BLaER1 treated with 17β-estradiol and CSF1 and Interleukin-3, amounts not matched to agents 10 nM and 100 nM (cell line): ENCODE data around the gene PDZD8.

Experiments used
- H3K27ac ChIP-seq, 11 experiments: shearing (Covaris generic); formaldehyde crosslinking; 2 replicates each; pipeline ENCODE4 v1.8.1; 2022
- H3K27me3 ChIP-seq, 11 experiments: shearing (Covaris generic); formaldehyde crosslinking; 2 replicates each; pipeline ENCODE4 v1.8.1; 2022
- H3K36me3 ChIP-seq, 11 experiments: shearing (Covaris generic); formaldehyde crosslinking; 2 replicates each; pipeline ENCODE4 v1.8.1; 2022
- H3K4me1 ChIP-seq, 10 experiments: shearing (Covaris generic); formaldehyde crosslinking; 2 replicates each; pipeline ENCODE4 v1.8.1; 2022
- H3K4me2 ChIP-seq, 11 experiments: shearing (Covaris generic); formaldehyde crosslinking; 2 replicates each; pipeline ENCODE4 v1.8.1; 2022
- H3K4me3 ChIP-seq, 10 experiments: shearing (Covaris generic); formaldehyde crosslinking; 2 replicates each; pipeline ENCODE4 v1.8.1; 2022
- H3K9ac ChIP-seq, 11 experiments: shearing (Covaris generic); formaldehyde crosslinking; 2 replicates each; pipeline ENCODE4 v1.8.1; 2022
- H3K9me3 ChIP-seq, 11 experiments: shearing (Covaris generic); formaldehyde crosslinking; replicated peaks in 1 of 11; 2 replicates each; pipeline ENCODE4 v1.8.1; 2022
- H4K20me1 ChIP-seq, 11 experiments: shearing (Covaris generic); formaldehyde crosslinking; 2 replicates each; pipeline ENCODE4 v1.8.1; 2022
- Cebpa-rat ChIP-seq, 11 experiments: shearing (Covaris generic); IDR thresholded peaks; 2 replicates each; pipeline ENCODE4 v1.8.1; 2022

Gene PDZD8

GRCh38 chr10:117274509-117274908 lies 100.7 kb downstream of the PDZD8 start:
- Histone ChIP-seq H3K4me2 (no peak overlapping the region), H3K36me3 (peaks cover 0 to 12% (median 4%) of the 10 kb centered on the region in 11 experiments; a peak in 5 of 22 replicates), H3K9ac (no peak overlapping the region), H3K27me3 (no peaks in the 10 kb centered on the region), H3K27ac (no peak overlapping the region), H3K4me1 (no peaks in the 10 kb centered on the region), H3K9me3 (no peaks in the 10 kb centered on the region), H4K20me1 (no peaks in the 10 kb centered on the region), H3K4me3 (no peak overlapping the region)
- no peak for TF ChIP-seq Cebpa-rat (IDR thresholded peaks at IDR 0.05)

DNA sequence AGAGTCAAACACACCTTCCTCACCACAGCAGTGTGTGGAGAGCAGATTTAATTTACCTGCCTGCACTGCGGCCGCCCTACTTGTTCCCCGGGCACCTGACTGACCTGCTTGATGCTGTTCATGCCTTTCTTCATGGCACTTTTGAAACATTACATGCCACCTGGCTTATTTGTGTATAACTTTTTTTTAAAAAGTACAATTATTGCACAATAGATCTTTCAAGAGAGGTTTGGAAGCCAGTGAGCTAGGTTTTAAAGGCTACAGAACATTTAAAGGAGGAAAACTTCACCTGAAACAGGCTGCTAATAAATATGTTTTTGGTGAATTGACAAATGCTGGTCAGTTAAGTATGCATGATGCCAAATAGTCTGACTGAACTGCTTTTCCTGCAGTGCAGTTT lies 101.3 kb downstream of the PDZD8 start:
- Histone ChIP-seq H3K4me1 (no peaks in the 10 kb centered on the region), H3K9me3 (no peaks in the 10 kb centered on the region), H3K4me2 (no peak overlapping the region), H3K36me3 (peaks cover 0 to 11% (median 4%) of the 10 kb centered on the region in 11 experiments; a peak in 4 of 22 replicates), H3K27ac (no peak overlapping the region), H3K27me3 (no peaks in the 10 kb centered on the region), H3K4me3 (no peak overlapping the region), H3K9ac (no peak overlapping the region), H4K20me1 (no peaks in the 10 kb centered on the region)
- TF ChIP-seq Cebpa-rat (IDR thresholded peaks at IDR 0.05) = peak in 9 of 11 experiments; percentile 16 to 86 (median 55); a peak in 11 of 22 replicates

GRCh38 chr10:117272195-117273076 lies 102.8 kb downstream of the PDZD8 start:
- no peak for TF ChIP-seq Cebpa-rat (IDR thresholded peaks at IDR 0.05)
- Histone ChIP-seq H3K4me1 (no peaks in the 10 kb centered on the region), H3K36me3 (peaks cover 0 to 7% (median 0%) of the 10 kb centered on the region in 11 experiments; a peak in 3 of 22 replicates), H3K9me3 (no peaks in the 10 kb centered on the region), H3K4me2 (no peak overlapping the region), H3K27me3 (no peaks in the 10 kb centered on the region), H3K9ac (no peak overlapping the region), H3K4me3 (no peak overlapping the region), H4K20me1 (no peaks in the 10 kb centered on the region), H3K27ac (no peak overlapping the region)

- Histone ChIP-seq H3K4me1 (no peaks in the 10 kb centered on the region), H3K9ac (no peak overlapping the region), H3K4me3 (no peak overlapping the region), H3K27me3 (no peaks in the 10 kb centered on the region), H3K27ac (no peak overlapping the region), H3K4me2 (no peak overlapping the region), H4K20me1 (no peaks in the 10 kb centered on the region), H3K36me3 (0 out of 22 replicates have a peak, but pooled peaks cover 0 to under 1% (median 0%) of the 10 kb centered on the region in 11 experiments), H3K9me3 (no peaks in the 10 kb centered on the region)
- TF ChIP-seq Cebpa-rat (IDR thresholded peaks at IDR 0.05) = no peak
These were observed 103.8 kb downstream of the PDZD8 start for GRCh38 chr10:117271427-117271826.

GRCh38 chr10:117268907-117269306 lies 106.3 kb downstream of the PDZD8 start:
- H3K9ac ChIP-seq = no peak overlapping the region
- no peak overlapping the region for H3K4me3 ChIP-seq
- no peak overlapping the region for H3K4me2 ChIP-seq
- H3K36me3 ChIP-seq = no peaks in the 10 kb centered on the region
- TF ChIP-seq Cebpa-rat (IDR thresholded peaks at IDR 0.05) = no peak
- H3K27me3 ChIP-seq = no peaks in the 10 kb centered on the region
- no peak overlapping the region for H3K27ac ChIP-seq
- H3K9me3 ChIP-seq = no peaks in the 10 kb centered on the region
- no peaks in the 10 kb centered on the region for H3K4me1 ChIP-seq
- no peaks in the 10 kb centered on the region for H4K20me1 ChIP-seq

DNA sequence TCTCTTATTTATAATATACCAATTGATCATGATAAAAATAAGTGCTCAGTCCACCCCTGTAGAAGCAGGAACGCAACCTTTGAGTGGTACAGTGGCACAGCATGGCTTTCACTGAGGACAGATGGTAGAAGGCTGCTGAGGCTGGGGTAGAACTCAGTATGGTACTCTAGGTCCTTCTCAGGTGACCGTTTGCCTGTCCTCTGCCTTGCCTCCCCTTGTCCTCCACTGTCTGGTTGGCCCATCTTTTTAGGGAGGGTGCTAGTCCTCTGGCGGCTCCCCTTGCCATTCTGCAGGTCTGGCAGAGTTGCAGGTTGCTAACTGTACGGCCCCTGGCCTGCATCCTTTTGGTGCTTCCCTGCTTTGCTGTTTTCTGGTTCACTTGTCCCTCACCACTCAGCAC lies 107.0 kb downstream of the PDZD8 start:
- Histone ChIP-seq H3K4me1 (no peaks in the 10 kb centered on the region), H3K4me2 (no peak overlapping the region), H4K20me1 (no peaks in the 10 kb centered on the region), H3K36me3 (no peaks in the 10 kb centered on the region), H3K9ac (no peak overlapping the region), H3K27me3 (no peaks in the 10 kb centered on the region), H3K9me3 (no peaks in the 10 kb centered on the region), H3K4me3 (no peak overlapping the region), H3K27ac (no peak overlapping the region)
- no peak for TF ChIP-seq Cebpa-rat (IDR thresholded peaks at IDR 0.05)

DNA sequence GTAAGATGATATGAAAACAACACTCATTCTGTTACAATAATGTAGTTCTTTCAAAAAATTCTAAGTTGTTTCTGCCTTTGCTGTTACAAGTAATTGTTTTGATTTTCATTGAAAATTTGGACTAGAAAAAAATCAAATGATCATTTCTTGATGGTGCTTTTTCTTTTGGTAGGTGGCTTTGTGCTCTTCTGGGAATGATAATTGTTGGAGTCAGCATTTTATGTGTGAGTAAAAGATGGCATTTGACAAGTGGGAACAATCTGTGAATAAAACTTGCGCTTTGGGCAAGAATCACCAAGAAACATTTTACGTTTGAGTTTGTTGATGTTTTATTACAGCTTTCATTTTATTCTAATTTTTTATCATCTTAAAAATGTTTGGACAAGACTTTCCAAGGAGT lies 108.4 kb downstream of the PDZD8 start:
- Histone ChIP-seq H3K36me3 (no peaks in the 10 kb centered on the region), H3K27me3 (no peaks in the 10 kb centered on the region), H3K9ac (no peak overlapping the region), H3K4me3 (no peak overlapping the region), H3K4me2 (no peak overlapping the region), H3K4me1 (no peaks in the 10 kb centered on the region), H3K9me3 (no peaks in the 10 kb centered on the region), H3K27ac (no peak overlapping the region), H4K20me1 (no peaks in the 10 kb centered on the region)
- no peak for TF ChIP-seq Cebpa-rat (IDR thresholded peaks at IDR 0.05)

GRCh38 chr10:117266400-117266799 lies 108.8 kb downstream of the PDZD8 start:
- no peaks in the 10 kb centered on the region for H3K4me1 ChIP-seq
- no peak for TF ChIP-seq Cebpa-rat (IDR thresholded peaks at IDR 0.05)
- H3K4me3 ChIP-seq = no peak overlapping the region
- H4K20me1 ChIP-seq = no peaks in the 10 kb centered on the region
- no peak overlapping the region for H3K27ac ChIP-seq
- no peaks in the 10 kb centered on the region for H3K9me3 ChIP-seq
- no peak overlapping the region for H3K4me2 ChIP-seq
- H3K9ac ChIP-seq = no peak overlapping the region
- no peaks in the 10 kb centered on the region for H3K36me3 ChIP-seq
- H3K27me3 ChIP-seq = no peaks in the 10 kb centered on the region

DNA sequence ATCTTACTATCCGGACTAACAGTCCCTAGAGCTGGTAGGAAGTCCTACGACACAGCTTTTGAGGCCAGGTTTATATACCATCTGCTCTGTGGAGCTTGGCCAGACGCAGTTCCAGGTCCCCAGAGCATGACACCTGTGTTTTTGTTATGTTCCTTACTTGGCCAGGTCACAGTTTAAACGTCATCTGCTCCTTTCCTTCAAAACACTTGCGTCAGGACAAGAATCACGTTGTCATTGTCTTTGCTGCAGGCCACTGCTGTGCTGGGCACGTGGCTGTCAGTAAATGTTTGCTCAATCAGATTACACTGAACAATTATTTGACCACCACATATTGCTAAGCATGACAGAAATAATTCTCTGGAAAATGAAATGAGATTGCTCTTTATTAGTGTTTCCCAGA lies 110.5 kb downstream of the PDZD8 start:
- TF ChIP-seq Cebpa-rat (IDR thresholded peaks at IDR 0.05) = no peak
- Histone ChIP-seq H4K20me1 (no peaks in the 10 kb centered on the region), H3K4me2 (no peak overlapping the region)

GRCh38 chr10:117262903-117263293 lies 112.3 kb downstream of the PDZD8 start:
- H3K4me3 ChIP-seq = no peak overlapping the region
- H3K4me1 ChIP-seq = peaks cover 0 to 26% (median 6%) of the 10 kb centered on the region in 10 experiments; a peak in 14 of 20 replicates
- H3K36me3 ChIP-seq = no peaks in the 10 kb centered on the region
- no peaks in the 10 kb centered on the region for H3K27me3 ChIP-seq
- H3K9ac ChIP-seq = no peak overlapping the region
- H3K9me3 ChIP-seq = no peaks in the 10 kb centered on the region
- no peak overlapping the region for H3K27ac ChIP-seq
- no peak overlapping the region for H3K4me2 ChIP-seq
- no peaks in the 10 kb centered on the region for H4K20me1 ChIP-seq
- TF ChIP-seq Cebpa-rat (IDR thresholded peaks at IDR 0.05) = no peak

More for the DNA sequence above, 110.5 kb downstream of the PDZD8 start:
- H3K9ac ChIP-seq = no peak overlapping the region
- H3K4me3 ChIP-seq = no peak overlapping the region
- no peaks in the 10 kb centered on the region for H3K36me3 ChIP-seq
- H3K27me3 ChIP-seq = no peaks in the 10 kb centered on the region
- H3K27ac ChIP-seq = no peak overlapping the region
- H3K9me3 ChIP-seq = no peaks in the 10 kb centered on the region
- peaks cover 0 to 15% (median 0%) of the 10 kb centered on the region in 10 experiments; a peak in 6 of 20 replicates for H3K4me1 ChIP-seq
